Caco-2 (cell line): ENCODE results near the gene RTF1. TPM values are rescaled to one million over a fixed set of nuclear protein-coding genes. Genes with fewer than 3 reads are reported as not detected.

ENCODE experiments used
- BruUV-seq: library from RNA; stranded (reverse); fragments of 400-500 nt; replicated peaks from 2 replicates; lab custom pipeline; 2021; lab: Mats Ljungman, UMichigan
- CTCF ChIA-PET: fragments of 300-600 bp; sonication (Branson Sonifier 250); formaldehyde crosslinking; loops from one replicate; lab custom pipeline; 2022; ENCODE audit warnings: antibody characterized with exemption; lab: Charles Lee
- POLR2A ChIA-PET: fragments of 300-600 bp; sonication (Branson Sonifier 250); formaldehyde crosslinking; loops from one replicate; lab custom pipeline; 2022; ENCODE audit warnings: antibody characterized with exemption; lab: Charles Lee
- DNase-seq, 2 experiments: peaks; one replicate each; pipeline versions ENCODE4 v3.0.0 to v3.0.0-alpha.2; 2020 to 2022
- H3K27me3 ChIP-seq: replicated peaks from 2 replicates; pipeline ENCODE4 v1.6.0; 2011; ENCODE audit warnings: low read length; ENCODE audit not compliant: control insufficient read depth, insufficient read depth
- H3K36me3 ChIP-seq: 2 replicates; pipeline ENCODE4 v1.5.1; 2011; ENCODE audit warnings: low read length; ENCODE audit not compliant: control insufficient read depth, insufficient read depth
- H3K4me1 ChIP-seq: fragments of 250-450 bp; sonication (Bioruptor Pico); 2 replicates; pipeline ENCODE4 v1.5.1; 2020; ENCODE audit warnings: mild to moderate bottlenecking
- H3K4me3 ChIP-seq: 2 replicates; pipeline ENCODE4 v1.5.1; 2011; ENCODE audit warnings: low read depth, mild to moderate bottlenecking, control low read depth, low read length
- H3K9me3 ChIP-seq: fragments of 250-450 bp; sonication (Bioruptor Pico); 2 replicates; pipeline ENCODE4 v1.5.1; 2020; ENCODE audit warnings: mild to moderate bottlenecking, moderate library complexity
- H3K27ac Mint-ChIP-seq: one replicate; pipeline ENCODE4 v1.8.0; 2022; ENCODE audit warnings: mixed read lengths; ENCODE audit not compliant: unreplicated experiment
- H3K27me3 Mint-ChIP-seq: one replicate; pipeline ENCODE4 v1.8.0; 2022; ENCODE audit warnings: mixed read lengths; ENCODE audit not compliant: insufficient read depth, unreplicated experiment
- H3K36me3 Mint-ChIP-seq: one replicate; pipeline ENCODE4 v1.8.0; 2022; ENCODE audit warnings: mild to moderate bottlenecking, mixed read lengths; ENCODE audit not compliant: insufficient read depth, unreplicated experiment
- H3K4me1 Mint-ChIP-seq: one replicate; pipeline ENCODE4 v1.8.0; 2022; ENCODE audit warnings: low read depth, mixed read lengths; ENCODE audit not compliant: unreplicated experiment
- H3K4me3 Mint-ChIP-seq: one replicate; pipeline ENCODE4 v1.8.0; 2022; ENCODE audit warnings: mild to moderate bottlenecking, moderate library complexity, mixed read lengths; ENCODE audit not compliant: unreplicated experiment
- H3K9me3 Mint-ChIP-seq: one replicate; pipeline ENCODE4 v1.8.0; 2022; ENCODE audit warnings: mixed read lengths; ENCODE audit not compliant: unreplicated experiment
- CTCF ChIP-seq, 2 experiments: fragments of 200-600 bp in 1 of 2; IDR thresholded peaks; 1 replicate in 1 of 2; 2 replicates in 1 of 2; pipeline versions ENCODE4 v1.5.1 to v1.8.0; 2011 to 2022; ENCODE audit warnings: antibody characterized with exemption in 1 of 2, control low read depth in 1 of 2, inconsistent platforms in 1 of 2, low read depth in 1 of 2, low read length in 1 of 2, mild to moderate bottlenecking in 1 of 2, moderate library complexity in 1 of 2; ENCODE audit not compliant: insufficient read depth in 1 of 2, severe bottlenecking in 1 of 2, unreplicated experiment in 1 of 2
- intact Hi-C: fragments of 100-400 bp; cut with micrococcal nuclease; formaldehyde crosslinking; loops from one replicate; pipeline ENCODE4 v1.10.0; 2022; ENCODE audit not compliant: unreplicated experiment
- total RNA-seq: library from RNA; stranded (reverse); gene quantifications from 2 replicates; pipeline ENCODE4 v1.2.3, GENCODE V29; 2022

RTF1 gene
- total RNA-seq, 1 experiment from 2014 or later: 40.8 TPM

GRCh38 chr15:41511331-41511898 lies 94.5 kb downstream of the RTF1 start:
- no TSS peak for BruUV-seq
- peak in 1 of 2 experiments; percentile 74 for DNase-seq
- Histone ChIP-seq H3K9me3 (no peaks in the 10 kb centered on the region), H3K4me3 (peak overlapping the region; percentile 61), H3K36me3 (no peaks in the 10 kb centered on the region), H3K27me3 (no peaks in the 10 kb centered on the region), H3K4me1 (peaks cover 4% of the 10 kb centered on the region; the same call in 1 of the 2 replicates)
- Mint-ChIP-seq H3K4me1 (no peaks in the 10 kb centered on the region), H3K9me3 (no peaks in the 10 kb centered on the region), H3K36me3 (peaks cover 8% of the 10 kb centered on the region), H3K4me3 (peak overlapping the region; percentile 71), H3K27me3 (no peaks in the 10 kb centered on the region), H3K27ac (no peak overlapping the region)
- TF ChIP-seq CTCF (IDR thresholded peaks at IDR 0.05; ENCODE audit: insufficient read depth in 1 of 2, low read depth in 1 of 2, low read length in 1 of 2, severe bottlenecking in 1 of 2, unreplicated experiment in 1 of 2): no peak
- POLR2A ChIA-PET: no interaction called here
- intact Hi-C loops: no loop called here
- CTCF ChIA-PET: interaction anchor here (1.0 to 1.9 kb wide), 3 partner anchors 16 to 46 kb away, joined by 3 to 6 read pairs (median 3); no protein-coding TSS in a partner anchor

- H3K36me3 ChIP-seq: no peaks in the 10 kb centered on the region
- ChIA-PET CTCF (interaction anchor here (1.0 to 1.9 kb wide), 2 partner anchors 19 to 46 kb away, joined by 3 to 6 read pairs; no protein-coding TSS in a partner anchor), POLR2A (no interaction called here)
- Mint-ChIP-seq H3K27me3 (no peaks in the 10 kb centered on the region), H3K9me3 (no peaks in the 10 kb centered on the region), H3K36me3 (peaks cover 10% of the 10 kb centered on the region), H3K27ac (peak overlapping the region; percentile 35), H3K4me3 (peak overlapping the region; percentile 71), H3K4me1 (no peaks in the 10 kb centered on the region)
- BruUV-seq: no TSS peak
- TF ChIP-seq CTCF (IDR thresholded peaks at IDR 0.05; ENCODE audit: insufficient read depth in 1 of 2, low read depth in 1 of 2, low read length in 1 of 2, severe bottlenecking in 1 of 2, unreplicated experiment in 1 of 2): no peak
- no peaks in the 10 kb centered on the region for H3K27me3 ChIP-seq
- H3K4me3 ChIP-seq: peak overlapping the region; percentile 61
- no peaks in the 10 kb centered on the region for H3K9me3 ChIP-seq
- intact Hi-C loops: no loop called here
- peak in 1 of 2 experiments; percentile 62 for DNase-seq
- peaks cover 4% of the 10 kb centered on the region; the same call in 1 of the 2 replicates for H3K4me1 ChIP-seq
These were observed 95.0 kb downstream of the RTF1 start for GRCh38 chr15:41511899-41512369.

GRCh38 chr15:41512512-41512939 lies 95.6 kb downstream of the RTF1 start:
- H3K36me3 Mint-ChIP-seq: peaks cover 15% of the 10 kb centered on the region
- peak overlapping the region; percentile 61 for H3K4me3 ChIP-seq
- ChIA-PET POLR2A (no interaction called here), CTCF (no interaction called here)
- TSS peak; percentile 37 for BruUV-seq
- no peaks in the 10 kb centered on the region for H3K9me3 Mint-ChIP-seq
- no peaks in the 10 kb centered on the region for H3K27me3 Mint-ChIP-seq
- H3K27ac Mint-ChIP-seq: peak overlapping the region; percentile 35
- H3K4me1 ChIP-seq: peaks cover 4% of the 10 kb centered on the region; the same call in 1 of the 2 replicates
- H3K9me3 ChIP-seq: no peaks in the 10 kb centered on the region
- TF ChIP-seq CTCF (IDR thresholded peaks at IDR 0.05; ENCODE audit: insufficient read depth in 1 of 2, low read depth in 1 of 2, low read length in 1 of 2, severe bottlenecking in 1 of 2, unreplicated experiment in 1 of 2): no peak
- no peaks in the 10 kb centered on the region for H3K27me3 ChIP-seq
- no peaks in the 10 kb centered on the region for H3K36me3 ChIP-seq
- H3K4me3 Mint-ChIP-seq: peak overlapping the region; percentile 71
- no peak for DNase-seq
- intact Hi-C loops: no loop called here
- H3K4me1 Mint-ChIP-seq: no peaks in the 10 kb centered on the region
